ENCODE data around the gene CHCHD3.

- no peak for TF ChIP-seq CTCF (conservative IDR thresholded peaks at IDR 0.05 in 1 of 2, IDR thresholded peaks at IDR 0.05 in 1 of 2; ENCODE audit: extremely low read depth in 1 of 2, insufficient read depth in 1 of 2, low read depth in 1 of 2, low read length in 2 of 2)
- TF ChIP-seq EZH2 (IDR thresholded peaks at IDR 0.05; ENCODE audit: borderline replicate concordance, low read length), result no peak
Observed at GRCh38 chr7:133030346-133030745, 51.5 kb downstream of the CHCHD3 start.
